Heart right ventricle (tissue), 16 donors: ENCODE measurements around the gene SNRK. TPM values are rescaled to one million over a fixed set of nuclear protein-coding genes. Genes with fewer than 3 reads are reported as not detected.

Experiments used
- ATAC-seq, 8 donors: fragments of 200-7000 bp; cut with Tn5 transposase; one replicate each; pipeline ENCODE4 v1.9.1; 2020; ENCODE audit warnings: mild to moderate bottlenecking in 8 of 8, moderate library complexity in 8 of 8, moderate number of reproducible peaks in 1 of 8
- DNase-seq, 2 donors: peaks; one replicate each; pipeline ENCODE4 v3.0.0-alpha.2; 2020
- H3K27ac ChIP-seq, 10 donors: fragments of 200-600 bp; sonication (generic) in 2 of 10; one replicate each; pipeline versions ENCODE4 v1.5.0 to v1.8.0; 2020 to 2022; ENCODE audit warnings: mild to moderate bottlenecking in 3 of 10
- H3K27me3 ChIP-seq, 7 donors: fragments of 200-600 bp; one replicate each; pipeline ENCODE4 v1.8.0; 2021 to 2022; ENCODE audit warnings: mild to moderate bottlenecking in 2 of 7
- H3K36me3 ChIP-seq, 9 donors: fragments of 200-600 bp; sonication (generic) in 1 of 9; one replicate each; pipeline versions ENCODE4 v1.5.0 to v1.8.0; 2020 to 2022; ENCODE audit warnings: mild to moderate bottlenecking in 2 of 9
- H3K4me1 ChIP-seq, 9 donors: fragments of 200-600 bp; sonication (generic) in 1 of 9; one replicate each; pipeline versions ENCODE4 v1.5.0 to v1.8.0; 2020 to 2022; ENCODE audit warnings: mild to moderate bottlenecking in 4 of 9
- H3K4me3 ChIP-seq, 10 donors: fragments of 200-600 bp; sonication (generic) in 2 of 10; one replicate each; pipeline versions ENCODE4 v1.5.0 to v1.8.0; 2020 to 2022; ENCODE audit warnings: mild to moderate bottlenecking in 7 of 10, moderate library complexity in 2 of 10
- H3K9me3 ChIP-seq, 11 donors: fragments of 200-600 bp in 10 of 11; sonication (generic) in 2 of 11; one replicate each; pipeline versions ENCODE4 v1.5.0 to v1.8.0; 2013 to 2022; ENCODE audit warnings: mild to moderate bottlenecking in 2 of 11, control low read depth in 1 of 11, moderate library complexity in 1 of 11
- CTCF ChIP-seq, 9 donors: fragments of 200-600 bp; sonication (generic) in 2 of 9; IDR thresholded peaks; one replicate each; pipeline versions ENCODE4 v1.5.0 to v1.8.0; 2021 to 2022; ENCODE audit warnings: antibody characterized with exemption in 9 of 9, mild to moderate bottlenecking in 5 of 9, moderate library complexity in 1 of 9
- WGBS, 2 donors: extraction: QIAGEN DNeasy Blood & Tissue Kit; methylation state at CpG; one replicate each; pipeline ENCODE4 v1.1.7; 2013; ENCODE audit warnings: inconsistent platforms in 1 of 2; 5-methylcytosine and 5-hydroxymethylcytosine counted together
- intact Hi-C, 10 donors: fragments of 100-400 bp; cut with DNase I; formaldehyde crosslinking; loops; one replicate each; pipeline versions ENCODE4 v1.11.1 to v1.14.2; 2022
- polyA plus RNA-seq, 2 donors: library from polyadenylated mRNA; stranded (reverse); fragments of 200-250 nt; gene quantifications; one replicate each; pipeline ENCODE4 v1.2.3, GENCODE V29; 2013
- total RNA-seq, 10 donors: library from RNA; stranded (reverse); fragmentation: NEBNext Ultra II Directional in 3 of 10; extraction: Animal tissue kit (Norgen Biotek cat#: 25700) in 3 of 10; gene quantifications; one replicate each; pipeline versions ENCODE4 v1.2.1 to v1.2.4, GENCODE V29; 2021 to 2023
- donor health status: Arrhythmogenic right ventricular cardiomyopathy.
- donor health status: ischemic (EF 13 %, LVEDD 7.1; RV severe dilation, severe dysfunction).
- donor health status: healthy with polysubstance abuse.
- donor health status: DM: no; HTN: yes; CAD: no.
- donor health status: DM: no; HTN: no; CAD: no.
- donor health status: ischemic (EF 25% LVEDD 6.9; RV normal size, moderate dysfunction).
- donor health status: ischemic (EF 25% LVEDD 5.7; RV mildly dilated, moderate dysfunction).
- donor health status: healthy.
- donor health status: DM: yes; HTN: yes; CAD: no.
- donor health status: Ischemic cardiomyopathy.
- donor health status: ischemic (EF 35%, LVEDD 5.7; RV mildly dilated, moderate dysfunction).
- donor health status: nonischemic (EF 11% LVEDD 7.7; RV severe dilation, severe dysfunction).
- donor health status: DM: yes; HTN: yes; CAD: no.
- donor health status: PGD.
- donor health status: ischemic (EF 29% LVEDD 5.4; RV normal size, mild dysfunction).
- donor health status: nonischemic (EF 23%, LVEDD 6.1; RV moderate dilation, normal function).

Gene SNRK
- total and polyA plus RNA-seq, 12 donors: 11.4 to 51.9 (median 27.8) TPM

- H3K9me3 ChIP-seq: no peaks in the 10 kb centered on the region
- WGBS, 2 donors: 42 to 44% methylated on average over 8 of the region's 8 CpGs
- peak in 4 of 9 donors; percentile 5 to 47 (median 32) for TF ChIP-seq CTCF (IDR thresholded peaks at IDR 0.05)
- DNase-seq (peak in 1 of 2 donors; percentile 38), ATAC-seq (peak; percentile 63 to 89 (median 78))
- no peaks in the 10 kb centered on the region for H3K27me3 ChIP-seq
- peak overlapping the region in 9 of 10 donors; percentile 39 to 85 (median 69) for H3K27ac ChIP-seq
- peaks cover 0 to 87% (median 73%) of the 10 kb centered on the region in 9 donors for H3K4me1 ChIP-seq
- no peak overlapping the region for H3K4me3 ChIP-seq
- intact Hi-C loops: loop anchor here in 1 of 10 donors (1.0 kb wide), 1 partner anchor 46 kb away; no protein-coding TSS in a partner anchor
- H3K36me3 ChIP-seq: peaks cover 0 to 47% (median 0%) of the 10 kb centered on the region in 9 donors
Observed at GRCh38 chr3:43317461-43318316, 31.3 kb downstream of the SNRK start.

DNA sequence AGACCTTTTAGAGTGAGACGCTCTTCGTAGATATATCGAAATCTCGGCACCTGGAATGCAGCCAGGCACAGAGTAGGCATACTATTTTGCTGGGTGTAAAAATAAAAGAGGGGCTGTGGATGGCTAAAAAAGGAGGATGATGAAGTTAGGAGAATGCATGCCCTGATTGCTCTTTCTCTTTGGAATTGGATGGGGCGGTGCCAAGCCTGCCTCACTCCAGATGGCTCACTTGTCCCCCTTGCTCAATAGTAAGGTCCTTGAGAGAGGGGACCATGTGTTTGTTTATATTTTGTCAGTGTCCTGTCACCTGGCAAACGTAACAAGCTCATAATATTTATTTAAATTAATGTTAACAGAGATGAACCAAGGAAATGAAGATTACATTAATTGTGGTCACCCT lies 33.0 kb downstream of the SNRK start:
- Histone ChIP-seq H3K36me3 (peaks cover 0 to 32% (median 0%) of the 10 kb centered on the region in 9 donors), H3K9me3 (peaks cover 0 to 6% (median 0%) of the 10 kb centered on the region in 11 donors), H3K27ac (peak overlapping the region in 8 of 10 donors; percentile 13 to 85 (median 70)), H3K27me3 (no peaks in the 10 kb centered on the region), H3K4me3 (no peak overlapping the region), H3K4me1 (peaks cover 0 to 89% (median 74%) of the 10 kb centered on the region in 9 donors)
- intact Hi-C loops: no loop called here
- WGBS, 2 donors: 62 to 66% methylated on average over 6 of the region's 6 CpGs
- ATAC-seq (peak in 6 of 8 donors; percentile 41 to 91 (median 73)), DNase-seq (peak; percentile 24 to 45)
- TF ChIP-seq CTCF (IDR thresholded peaks at IDR 0.05): no peak

- H3K9me3 ChIP-seq: peaks cover 0 to 6% (median 0%) of the 10 kb centered on the region in 11 donors
- no peak for TF ChIP-seq CTCF (IDR thresholded peaks at IDR 0.05)
- H3K27me3 ChIP-seq: no peaks in the 10 kb centered on the region
- H3K27ac ChIP-seq: peak overlapping the region in 7 of 10 donors; percentile 13 to 85 (median 72)
- H3K4me1 ChIP-seq: peaks cover 0 to 89% (median 74%) of the 10 kb centered on the region in 9 donors
- DNase-seq: no peak
- H3K4me3 ChIP-seq: no peak overlapping the region
- 87 to 88% methylated on average over 3 of the region's 3 CpGs for WGBS, 2 donors
- intact Hi-C loops: loop anchor here in 1 of 10 donors (5.0 to 10.0 kb wide), 2 partner anchors 32 to 185 kb away; partner anchors contain the start of gene SNRK
- ATAC-seq: no peak
- peaks cover 0 to 32% (median 0%) of the 10 kb centered on the region in 9 donors for H3K36me3 ChIP-seq
Observed at GRCh38 chr3:43319794-43320193, 33.5 kb downstream of the SNRK start.

- Histone ChIP-seq H3K9me3 (peaks cover 0 to 6% (median 0%) of the 10 kb centered on the region in 11 donors), H3K4me3 (no peak overlapping the region), H3K27ac (peak overlapping the region in 7 of 10 donors; percentile 0 to 85 (median 69)), H3K27me3 (no peaks in the 10 kb centered on the region), H3K4me1 (peaks cover 0 to 89% (median 74%) of the 10 kb centered on the region in 9 donors), H3K36me3 (peaks cover 0 to 32% (median 0%) of the 10 kb centered on the region in 9 donors)
- no peak for TF ChIP-seq CTCF (IDR thresholded peaks at IDR 0.05)
- DNase-seq (no peak), ATAC-seq (no peak)
- WGBS, 2 donors: 92% methylated on average over 5 of the region's 5 CpGs
- intact Hi-C loops: loop anchor here in 1 of 10 donors (5.0 to 10.0 kb wide), 2 partner anchors 33 to 185 kb away; partner anchors contain the start of gene SNRK
Observed at GRCh38 chr3:43320288-43320687, 33.9 kb downstream of the SNRK start.
